NCI-H526 treated with DMSO at 0.1 percent for 48 hours (cell line): Measurements from ENCODE around the gene ENOX1.
A peak's percentile ranks its signal among the peaks of the same experiment; 100 is the strongest.
"Not testable (repeated sequence)": the region's sequence is repeated elsewhere in the genome, so short reads cannot be mapped to it uniquely, and the experiment has no call there.

ENCODE experiments used
- DNase-seq: peaks from one replicate; lab custom pipeline; 2025; lab: John Stamatoyannopoulos, UW

ENOX1 gene

DNA sequence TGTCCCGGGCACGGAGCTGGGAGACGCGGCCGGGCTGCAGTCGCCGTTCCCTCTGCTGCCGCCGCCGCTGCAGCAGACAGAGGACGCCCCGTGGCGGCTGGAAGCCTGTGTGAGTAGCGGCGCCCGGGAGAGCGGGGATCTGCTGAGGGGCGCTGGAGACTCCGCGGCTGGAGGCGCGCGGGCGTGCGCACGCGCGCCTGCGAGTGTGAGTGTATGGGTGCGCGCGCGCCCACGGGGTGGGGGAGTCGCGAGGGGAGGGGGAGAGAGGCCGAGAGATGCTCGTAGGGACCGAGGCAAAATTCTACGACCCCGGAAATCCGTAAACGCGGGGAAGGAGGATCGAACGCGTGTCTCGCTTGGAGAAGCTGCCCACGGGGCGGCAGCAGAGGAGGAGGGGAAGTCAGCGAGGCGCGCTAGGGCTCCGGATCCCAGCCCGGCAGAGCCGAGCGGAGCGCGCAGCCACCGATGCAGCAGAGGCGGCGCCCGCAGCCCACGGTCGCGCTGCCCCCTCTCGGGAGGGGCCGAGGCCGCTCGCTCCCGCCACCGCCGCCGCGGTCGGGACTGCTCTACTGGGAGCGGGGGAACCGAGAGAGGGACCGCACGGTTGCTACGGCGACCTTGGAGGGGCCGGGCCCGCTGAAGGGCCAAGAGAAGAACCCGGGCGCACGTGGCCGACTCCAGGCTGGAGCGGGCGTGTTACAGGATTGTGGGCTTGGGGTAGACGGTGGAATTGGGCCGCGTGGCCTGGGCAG lies at the start of gene ENOX1:
Gene ENOX1, minus strand, starts transcription at position 207 of the 752 bp plus-strand sequence.
- peak; percentile 87 for DNase-seq

DNA sequence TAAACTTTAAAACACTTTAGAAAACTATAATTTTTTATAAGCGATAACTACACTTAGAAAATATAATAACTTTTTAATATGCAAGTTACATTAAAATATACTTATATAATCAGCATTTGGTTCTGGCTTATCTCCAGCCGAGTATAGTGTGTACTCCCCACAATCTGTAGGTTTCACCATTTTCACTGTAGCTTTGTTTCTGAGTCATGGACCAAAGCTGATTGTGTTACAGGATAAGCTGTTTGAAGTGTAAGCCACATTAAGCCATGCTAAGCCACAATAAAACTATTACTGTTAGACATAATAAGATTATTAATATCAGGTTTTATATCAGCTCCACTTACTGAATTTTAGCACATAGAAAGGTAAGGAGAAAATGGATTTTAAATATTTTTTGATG lies 48.9 kb upstream of the ENOX1 start:
- DNase-seq: no peak

DNA sequence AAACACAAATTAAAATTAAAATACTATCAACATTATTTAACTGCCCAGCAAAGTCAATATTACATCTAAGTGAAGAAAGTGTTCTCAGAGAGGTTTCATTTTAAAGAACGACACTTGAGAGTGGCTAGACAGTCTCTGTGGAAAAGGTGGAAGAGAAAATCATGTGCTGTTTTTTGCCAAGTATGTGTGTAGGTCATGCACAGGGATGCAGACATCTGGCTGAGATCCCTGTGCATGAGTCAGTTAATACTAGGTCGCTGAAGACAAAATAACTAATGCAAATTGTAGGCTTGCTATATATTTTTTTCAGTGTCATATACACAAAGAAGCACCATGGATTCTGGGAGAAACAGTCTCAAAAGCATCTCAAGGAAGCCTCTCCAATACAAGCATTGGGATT lies 44.3 kb upstream of the ENOX1 start:
- DNase-seq: no peak

DNA sequence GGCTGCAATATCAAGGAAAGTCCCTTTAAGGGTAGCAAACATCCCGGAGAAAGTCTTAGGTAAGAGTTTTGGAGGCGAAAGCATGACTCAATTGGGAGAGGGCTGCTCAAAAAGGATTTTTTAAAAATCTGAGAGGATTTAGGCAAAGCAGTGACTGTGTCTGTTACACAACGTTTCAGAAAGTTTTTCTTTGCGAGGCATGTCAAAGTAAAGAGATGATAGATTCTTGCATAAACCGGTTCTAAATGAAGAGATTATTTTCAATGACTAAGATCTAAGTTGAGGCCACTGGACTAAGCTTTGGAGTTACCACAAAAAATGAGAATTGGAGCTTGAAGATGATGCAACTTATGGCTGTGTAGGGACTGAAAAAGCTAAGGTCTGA lies 43.7 kb upstream of the ENOX1 start:
- no peak for DNase-seq

DNA sequence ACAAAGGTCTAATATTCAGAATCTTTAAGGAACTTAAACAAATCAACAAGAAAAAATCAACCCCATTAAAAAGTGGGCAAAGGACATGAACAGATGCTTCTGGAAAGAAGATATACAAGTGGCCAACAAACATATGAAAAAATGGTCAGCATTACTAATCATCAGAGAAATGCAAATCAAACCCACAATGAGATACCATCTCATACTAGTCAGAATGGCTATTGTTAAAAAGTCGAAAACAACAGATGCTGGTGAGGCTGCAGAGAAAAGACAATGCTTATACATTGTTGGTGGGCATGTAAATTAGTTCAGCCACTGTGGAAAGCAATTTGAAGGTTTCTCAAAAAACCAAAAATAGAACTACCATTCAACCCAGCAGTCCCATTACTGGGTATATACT lies 37.9 kb upstream of the ENOX1 start:
- DNase-seq: not testable (repeated sequence)

DNA sequence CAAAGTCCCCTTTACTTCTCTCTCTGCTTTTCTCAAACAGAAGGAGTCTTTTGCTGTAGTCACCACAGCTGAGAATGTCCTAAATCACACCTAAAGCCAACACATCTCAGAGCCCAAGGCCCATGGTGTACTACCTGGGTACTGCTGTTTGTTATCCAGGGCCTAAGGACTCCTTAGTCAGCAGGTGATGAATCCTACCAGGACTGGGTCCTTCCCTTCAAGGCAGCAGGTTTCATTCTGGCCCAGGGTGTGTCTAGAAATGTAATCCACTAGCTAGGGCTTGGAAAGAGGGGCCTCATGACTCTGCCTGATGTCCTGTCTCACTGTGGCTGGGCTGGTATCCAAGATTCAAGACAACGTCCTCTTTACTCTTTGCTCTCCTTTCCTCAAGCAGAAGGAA lies 36.2 kb upstream of the ENOX1 start:
- DNase-seq: no peak

DNA sequence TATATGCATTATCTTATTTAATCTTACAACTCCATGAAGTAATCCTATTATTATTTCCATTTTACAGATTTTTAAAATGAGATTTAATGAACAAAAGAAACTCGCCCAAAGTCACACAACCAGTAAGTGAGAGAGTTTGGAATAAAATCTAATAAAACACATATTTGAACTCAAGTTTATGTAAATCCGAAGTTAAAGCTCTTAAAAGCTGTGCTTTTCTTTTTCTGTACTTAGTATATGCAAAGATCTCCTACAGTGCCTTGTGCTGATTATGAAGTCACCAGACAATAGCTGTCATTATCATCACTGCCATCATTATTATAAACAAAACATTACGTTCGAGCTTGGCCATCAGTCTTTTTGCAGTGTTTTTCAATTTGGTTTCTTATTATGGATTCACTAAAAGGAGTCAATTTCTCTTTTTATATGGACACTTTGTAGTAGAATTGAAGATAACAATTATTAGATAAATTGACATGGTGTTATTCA lies 29.7 kb upstream of the ENOX1 start:
- no peak for DNase-seq

DNA sequence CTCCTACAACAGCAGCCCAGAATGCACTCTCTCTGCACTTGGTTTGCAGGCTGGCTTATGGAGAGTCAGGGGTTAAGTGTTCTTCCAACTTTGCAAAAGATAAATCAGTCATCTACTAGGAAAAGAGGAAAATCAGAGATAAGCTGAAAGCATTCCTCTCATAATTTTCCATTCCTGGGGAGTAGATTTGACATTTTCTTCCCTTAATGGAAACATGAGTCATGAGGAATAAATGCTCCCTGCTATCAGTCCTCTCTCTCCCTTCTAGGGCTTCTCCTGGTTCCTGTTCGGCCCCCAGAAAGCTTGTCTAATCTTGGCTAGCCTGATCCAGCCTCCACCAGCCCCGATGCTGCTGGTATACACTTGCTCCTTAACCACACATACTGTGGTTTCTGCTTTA lies 28.4 kb upstream of the ENOX1 start:
- no peak for DNase-seq

DNA sequence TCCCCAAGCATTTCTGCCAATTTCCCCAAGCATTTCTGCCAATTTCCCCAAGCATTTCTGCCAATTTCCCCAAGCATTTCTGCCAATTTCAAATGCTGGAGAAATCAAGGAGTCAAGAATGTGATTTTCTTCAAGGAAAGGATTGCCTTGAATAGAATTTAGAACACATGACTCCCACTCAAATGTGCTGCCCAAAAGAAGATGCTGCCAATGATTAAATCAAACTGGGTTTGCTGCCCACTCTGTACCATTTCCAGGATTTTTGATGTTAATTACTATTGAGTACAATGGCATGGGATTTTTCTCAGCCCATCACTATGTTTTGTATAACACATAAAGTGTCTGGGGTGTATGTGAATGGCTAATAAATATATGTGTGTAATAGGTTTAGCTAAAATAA lies 21.9 kb upstream of the ENOX1 start:
- no peak for DNase-seq

DNA sequence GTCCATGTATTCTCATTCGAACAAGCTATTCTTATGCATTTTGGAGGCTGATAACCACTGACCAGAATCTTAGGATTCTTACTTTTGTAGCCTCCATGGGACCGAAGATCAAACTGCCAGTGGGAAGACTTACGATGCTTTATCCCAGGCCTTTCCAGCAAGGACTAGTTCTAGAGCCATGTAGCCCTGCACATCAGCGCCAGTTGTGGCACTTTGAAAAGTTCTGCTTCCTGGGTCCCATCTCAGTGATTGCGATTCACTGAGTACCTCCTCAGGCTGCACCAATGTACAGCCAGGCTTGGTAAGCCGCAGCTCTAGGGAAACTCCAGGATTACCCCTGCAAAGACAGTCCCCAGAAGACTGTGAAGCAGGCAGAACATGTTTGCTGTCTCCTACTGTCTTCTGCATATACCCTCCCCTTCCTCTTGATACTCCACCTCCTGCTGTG lies 18.9 kb upstream of the ENOX1 start:
- DNase-seq: no peak

DNA sequence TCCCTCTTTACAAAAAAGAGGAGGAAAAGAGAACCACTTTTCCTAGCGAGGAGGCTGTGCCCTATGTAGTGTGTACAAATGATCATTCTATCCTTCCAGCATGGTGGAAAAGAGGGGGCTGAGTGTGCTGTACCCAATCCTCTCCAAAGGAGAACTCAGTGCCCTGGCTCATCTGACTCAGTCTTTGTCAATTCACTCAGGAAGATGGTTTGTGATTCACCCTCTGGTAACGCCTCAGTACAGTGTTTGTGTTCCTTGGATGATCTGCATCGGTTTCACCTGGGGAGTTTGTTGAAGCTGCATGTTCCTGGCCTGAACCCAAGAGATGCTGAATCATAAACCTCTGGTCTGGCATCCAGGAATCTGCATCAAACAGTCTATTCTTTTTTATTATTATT lies 18.3 kb upstream of the ENOX1 start:
- DNase-seq: no peak

DNA sequence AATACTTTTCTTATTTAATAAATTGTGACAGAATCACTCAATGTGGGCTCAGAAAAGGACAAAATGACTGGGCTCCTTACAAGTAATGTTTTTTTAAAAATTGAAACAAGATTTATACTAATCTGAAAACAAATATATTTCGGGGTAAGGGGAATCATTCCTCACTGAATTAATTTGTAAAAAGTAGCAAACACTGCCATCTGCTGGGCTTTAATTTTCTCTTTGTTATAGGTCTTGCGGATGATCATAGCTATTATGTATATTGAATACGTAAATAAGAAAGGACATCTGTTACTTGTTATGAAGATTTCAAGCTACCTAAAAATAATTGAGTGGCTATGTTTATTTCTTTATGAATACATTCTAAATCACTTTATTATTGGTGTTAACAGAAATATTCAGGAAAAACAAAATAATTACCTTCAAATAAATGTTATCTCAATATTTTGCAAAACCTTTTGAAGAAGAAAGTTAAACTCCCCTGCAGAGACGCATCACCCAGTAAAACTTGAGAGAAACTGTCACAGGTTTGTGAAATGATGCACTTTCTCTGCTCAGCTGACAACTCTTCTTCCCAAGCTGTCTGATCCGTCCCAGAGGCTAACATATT lies 17.8 kb upstream of the ENOX1 start:
- DNase-seq: peak; percentile 64

DNA sequence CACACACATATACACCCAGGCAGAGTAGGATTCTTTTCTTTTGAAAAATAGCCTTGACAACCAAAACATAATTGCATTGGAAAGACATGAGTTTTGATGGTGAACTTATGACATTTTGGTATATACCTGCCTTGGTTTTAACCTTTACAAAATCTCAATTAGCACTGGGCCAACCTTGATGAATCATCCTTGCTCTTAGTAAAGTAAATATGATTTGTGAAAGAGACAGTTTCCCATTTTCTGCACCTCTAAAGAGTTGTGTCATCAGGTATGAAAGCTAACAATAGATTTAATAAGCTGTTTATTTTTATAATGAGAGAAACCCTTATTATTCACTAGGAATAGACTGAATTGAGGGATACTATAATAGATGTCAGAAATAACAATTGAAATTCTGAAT lies 15.7 kb upstream of the ENOX1 start:
- DNase-seq: no peak

DNA sequence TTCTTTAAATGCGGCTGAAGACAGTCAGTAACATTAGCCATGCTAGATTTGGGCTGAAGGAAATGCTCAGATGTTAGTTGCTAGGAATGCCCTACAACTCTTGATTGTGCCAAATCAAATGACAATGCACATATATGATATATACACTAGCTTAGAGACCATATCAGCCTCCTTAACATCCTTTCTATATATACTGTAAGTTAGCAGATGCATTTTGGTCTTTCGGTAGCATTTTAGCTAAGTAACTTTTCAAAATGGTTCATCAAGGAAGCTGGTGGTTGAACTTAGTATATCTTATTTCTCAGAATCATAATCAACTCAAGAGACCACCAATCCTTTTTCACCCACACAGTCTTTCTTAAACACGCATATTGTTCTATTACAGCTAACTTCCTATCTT lies 14.1 kb upstream of the ENOX1 start:
- DNase-seq: no peak

DNA sequence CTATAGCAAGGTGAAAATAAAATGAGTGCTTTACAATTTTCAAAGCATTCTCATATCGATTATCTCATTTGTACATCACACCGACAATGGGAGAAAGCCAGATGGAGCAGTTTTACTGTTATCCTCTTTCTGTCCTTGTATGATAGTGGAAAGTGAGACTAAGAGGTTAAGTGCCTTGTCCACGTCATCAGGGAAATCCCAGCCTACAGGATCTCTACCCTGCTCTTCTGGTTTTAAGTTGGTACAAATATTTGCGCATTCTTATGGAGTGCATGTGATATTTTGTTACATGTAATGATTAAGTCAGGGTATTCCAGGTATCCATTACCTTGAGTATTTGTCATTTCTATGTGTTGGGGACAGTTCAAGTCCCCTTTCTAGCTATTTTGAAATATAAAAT lies 12.4 kb upstream of the ENOX1 start:
- DNase-seq: no peak

DNA sequence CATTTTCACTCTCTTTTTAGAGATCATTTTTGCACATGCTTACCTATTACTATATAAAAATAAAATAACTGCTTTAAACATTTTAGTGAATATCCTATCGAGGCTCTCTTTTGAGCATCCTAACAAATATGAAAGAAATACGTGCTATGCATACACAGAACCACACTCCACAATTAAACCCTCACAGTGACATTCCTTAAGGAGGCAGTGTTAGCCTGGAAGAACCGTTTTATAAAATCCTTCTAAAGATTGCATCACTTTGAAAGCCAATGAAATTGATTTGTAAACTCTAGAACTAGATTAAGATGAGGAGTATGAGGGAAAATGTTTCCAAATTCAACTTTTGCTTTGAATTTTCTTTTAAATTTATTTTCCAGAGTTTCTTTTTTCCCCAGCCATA lies 11.1 kb upstream of the ENOX1 start:
- no peak for DNase-seq

DNA sequence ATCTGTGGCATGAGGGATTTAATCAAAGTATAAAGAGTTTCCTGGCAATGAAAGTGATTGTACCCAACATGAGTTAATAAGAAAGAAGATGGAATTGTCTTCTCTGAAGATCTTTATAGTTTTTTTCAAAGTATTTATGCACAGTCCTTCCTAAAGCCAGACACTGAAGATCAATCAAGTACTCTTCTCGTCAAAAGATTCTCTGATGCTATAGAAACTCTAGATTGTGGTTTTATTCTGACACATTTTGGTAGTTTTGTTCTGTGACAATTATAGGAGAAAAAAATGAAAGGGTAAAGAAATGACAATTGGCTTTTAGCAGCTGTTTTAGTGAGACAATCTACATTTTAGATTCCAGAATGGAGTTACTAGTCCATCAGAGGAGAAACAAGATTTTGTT lies 10.4 kb upstream of the ENOX1 start:
- DNase-seq: no peak

DNA sequence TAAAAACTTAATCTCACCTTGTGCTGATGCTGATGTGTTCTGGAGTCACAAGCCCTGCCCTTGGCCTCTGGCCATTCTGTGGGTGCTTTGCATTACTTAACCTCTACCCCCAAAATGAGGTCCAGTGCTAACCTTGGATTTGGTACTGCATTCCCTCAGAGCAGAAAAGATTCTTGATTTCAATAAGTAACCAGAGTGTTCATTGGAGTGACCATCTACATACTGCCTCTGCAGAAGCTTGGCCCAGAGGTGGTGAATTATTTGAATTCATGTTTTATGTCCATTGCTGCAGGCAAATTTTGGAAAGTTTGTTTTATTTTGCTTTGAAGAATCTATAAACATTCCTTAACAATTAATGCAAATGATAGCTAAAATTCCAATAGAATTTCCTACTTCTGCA lies 7.6 kb upstream of the ENOX1 start:
- no peak for DNase-seq

DNA sequence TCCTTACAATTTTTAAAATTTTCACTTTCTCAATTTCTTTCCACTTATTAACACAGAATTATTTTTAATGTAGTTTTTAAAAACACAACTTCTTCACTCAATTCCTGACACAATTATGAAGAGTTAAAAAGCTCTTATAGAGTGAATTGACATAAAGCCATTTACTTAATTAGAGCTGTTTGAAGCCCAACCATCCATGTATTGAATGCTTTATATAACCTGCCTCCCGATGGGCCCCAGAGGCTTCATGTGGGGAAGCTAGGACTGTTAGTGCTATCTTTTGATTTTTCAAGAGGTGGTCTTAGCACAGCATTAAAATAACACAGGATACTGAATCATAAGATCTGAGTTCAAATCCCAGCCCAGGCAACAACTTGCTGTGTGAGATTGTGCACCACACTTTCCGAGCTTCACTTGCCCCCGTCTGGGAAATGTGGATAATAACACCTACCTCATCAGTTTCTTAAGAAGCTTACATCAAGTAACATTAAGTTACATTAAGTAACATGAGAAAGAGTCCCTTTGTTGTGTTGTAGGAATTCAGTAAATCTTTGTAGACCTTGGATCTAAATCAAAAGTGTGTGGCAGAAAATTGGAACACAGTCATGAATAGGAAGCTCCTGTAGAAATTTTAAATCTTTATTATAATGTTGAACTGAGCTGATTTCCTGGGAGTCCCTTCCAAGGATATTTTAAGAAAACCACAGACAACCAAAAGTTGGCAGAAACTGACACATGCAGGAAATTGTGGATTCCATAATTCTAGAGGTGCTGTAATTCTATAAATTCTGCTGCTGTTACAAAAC lies 5.5 kb upstream of the ENOX1 start:
- no peak for DNase-seq

DNA sequence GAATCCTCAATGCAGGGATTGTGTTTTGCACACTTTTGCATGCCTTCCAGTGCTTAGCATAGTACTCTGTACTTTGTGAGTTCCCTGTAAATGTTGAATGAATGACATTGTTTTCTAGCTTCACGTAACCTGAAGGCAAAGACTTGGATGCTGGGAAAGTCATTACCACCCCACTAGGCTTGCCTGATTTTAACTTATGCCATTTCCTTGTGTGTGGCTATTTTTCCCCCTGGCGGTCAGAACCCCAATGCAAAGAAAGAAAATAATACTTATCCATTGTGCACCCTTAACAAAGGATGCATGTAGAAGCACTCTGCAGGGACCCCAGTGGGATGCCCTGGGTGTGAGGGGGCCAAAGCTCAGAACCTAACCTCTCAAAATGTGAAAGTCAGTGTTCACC lies 1.2 kb upstream of the ENOX1 start:
- peak; percentile 75 for DNase-seq

DNA sequence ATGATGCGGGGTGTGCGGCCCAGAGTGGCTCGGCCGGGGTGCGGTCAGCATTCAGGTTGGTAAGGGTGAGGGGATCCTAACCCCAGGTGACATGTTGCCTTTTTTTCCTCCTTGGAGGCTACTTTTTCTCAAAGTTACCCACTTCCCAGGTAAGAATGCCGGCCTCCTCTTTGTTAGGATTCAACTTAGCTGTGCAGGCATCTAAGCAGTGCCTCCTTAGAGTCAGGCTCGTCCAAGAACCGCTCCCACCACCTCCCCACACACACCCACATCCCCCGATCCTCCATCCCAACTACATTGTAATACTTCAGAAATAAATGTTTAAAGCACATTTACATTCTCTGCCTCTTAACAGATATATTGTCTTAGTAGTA lies 733 bp upstream of the ENOX1 start:
- DNase-seq: no peak

DNA sequence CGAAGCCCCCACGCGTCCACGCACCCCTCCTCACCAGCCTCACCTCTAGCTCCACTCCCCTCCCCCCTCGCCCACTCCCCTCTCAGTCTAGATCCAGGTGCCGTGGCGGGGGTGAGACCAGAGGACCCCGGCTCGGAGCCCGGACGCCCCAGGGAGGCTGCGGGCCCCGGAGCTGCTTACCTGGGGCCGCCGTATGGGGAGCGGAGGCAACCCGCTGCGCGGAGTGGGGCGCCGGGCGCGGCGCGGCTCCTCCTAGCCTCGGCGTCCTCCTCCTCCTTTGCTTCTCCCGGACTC lies 353 bp downstream of the ENOX1 start:
- no peak for DNase-seq
